OCI-LY3 (cell line): Measurements from ENCODE around the gene PPP3R1.

Experiments used
- CTCF ChIP-seq: fragments of 200-600, 300-600 bp; sonication (generic); IDR thresholded peaks from 2 replicates; pipeline ENCODE4 v1.5.1; 2014; ENCODE audit warnings: antibody characterized with exemption, low read length, low read depth
- EZH2phosphoT487 ChIP-seq: fragments of 200-600 bp; shearing (Covaris generic); IDR thresholded peaks from 2 replicates; pipeline ENCODE4 v1.6.1; 2018; ENCODE audit warnings: antibody characterized with exemption, mixed run types, low read depth

DNA sequence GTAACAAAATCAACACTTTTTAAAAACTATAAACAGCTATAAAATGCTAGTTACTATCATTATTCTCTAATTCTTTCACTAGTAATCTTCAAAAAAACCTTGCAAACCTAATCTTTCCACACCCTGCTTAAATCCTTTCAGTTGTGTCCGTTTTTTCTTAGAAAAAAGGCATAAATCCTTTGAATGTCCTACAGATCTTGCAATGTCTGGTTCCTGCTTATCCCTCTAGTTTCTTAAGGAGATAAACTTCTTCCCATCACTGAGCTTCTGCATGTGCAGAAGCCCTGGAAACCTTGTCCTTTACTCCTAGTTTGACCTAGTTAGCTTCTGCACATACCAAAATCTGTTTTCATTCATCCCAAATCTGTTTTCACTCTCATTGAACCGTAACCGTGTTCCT is 95.9 kb downstream of the PPP3R1 start:
- TF ChIP-seq CTCF (no peak), EZH2phosphoT487 (no peak)
